Suprapubic skin (tissue), 4 donors: Measurements from ENCODE around the gene ATP2A3.

Experiments
- POLR2A ChIP-seq, 2 donors: fragments of 450-650 bp; IDR thresholded peaks; one replicate each; pipeline ENCODE4 v1.6.1; 2017; ENCODE audit warnings: antibody characterized with exemption in 2 of 2, mild to moderate bottlenecking in 2 of 2, moderate library complexity in 2 of 2
- POLR2AphosphoS5 ChIP-seq, 3 donors: sonication (generic); formaldehyde crosslinking; IDR thresholded peaks; one replicate each; pipeline ENCODE4 v1.6.1; 2017; ENCODE audit warnings: antibody characterized with exemption in 3 of 3
- TF ChIP-seq, protein P1 (sequence below), 2 donors: fragments of 200-600 bp in 1 of 2; fragments of 450-650 bp in 1 of 2; sonication (generic) in 1 of 2; IDR thresholded peaks; one replicate each; pipeline ENCODE4 v1.5.1; 2016 to 2019; ENCODE audit warnings: antibody characterized with exemption in 2 of 2, mild to moderate bottlenecking in 1 of 2, moderate library complexity in 1 of 2

DNA sequence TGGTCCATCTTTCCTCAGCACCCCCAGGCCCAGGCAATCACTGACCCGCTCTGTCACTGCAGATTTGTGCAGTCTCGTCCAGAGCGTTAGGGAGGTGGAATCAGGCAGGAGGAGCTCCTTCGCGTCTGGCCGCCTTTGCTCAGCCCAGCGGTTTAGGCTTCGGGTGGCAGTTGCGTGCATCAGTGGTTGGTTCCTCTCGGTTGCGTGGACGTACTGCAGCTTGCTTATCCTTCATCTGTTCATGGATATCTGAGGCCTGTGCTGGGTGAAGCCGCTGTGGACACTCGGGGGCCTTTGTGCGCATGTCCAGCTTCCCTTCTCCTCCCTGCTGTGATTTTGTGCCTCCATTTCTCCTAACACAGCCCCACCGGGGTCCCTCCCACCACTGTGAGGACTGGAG lies 43.2 kb downstream of the ATP2A3 start:
- TF ChIP-seq, protein P1, sequence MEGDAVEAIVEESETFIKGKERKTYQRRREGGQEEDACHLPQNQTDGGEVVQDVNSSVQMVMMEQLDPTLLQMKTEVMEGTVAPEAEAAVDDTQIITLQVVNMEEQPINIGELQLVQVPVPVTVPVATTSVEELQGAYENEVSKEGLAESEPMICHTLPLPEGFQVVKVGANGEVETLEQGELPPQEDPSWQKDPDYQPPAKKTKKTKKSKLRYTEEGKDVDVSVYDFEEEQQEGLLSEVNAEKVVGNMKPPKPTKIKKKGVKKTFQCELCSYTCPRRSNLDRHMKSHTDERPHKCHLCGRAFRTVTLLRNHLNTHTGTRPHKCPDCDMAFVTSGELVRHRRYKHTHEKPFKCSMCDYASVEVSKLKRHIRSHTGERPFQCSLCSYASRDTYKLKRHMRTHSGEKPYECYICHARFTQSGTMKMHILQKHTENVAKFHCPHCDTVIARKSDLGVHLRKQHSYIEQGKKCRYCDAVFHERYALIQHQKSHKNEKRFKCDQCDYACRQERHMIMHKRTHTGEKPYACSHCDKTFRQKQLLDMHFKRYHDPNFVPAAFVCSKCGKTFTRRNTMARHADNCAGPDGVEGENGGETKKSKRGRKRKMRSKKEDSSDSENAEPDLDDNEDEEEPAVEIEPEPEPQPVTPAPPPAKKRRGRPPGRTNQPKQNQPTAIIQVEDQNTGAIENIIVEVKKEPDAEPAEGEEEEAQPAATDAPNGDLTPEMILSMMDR (IDR thresholded peaks at IDR 0.05): no peak
- TF ChIP-seq POLR2A (IDR thresholded peaks at IDR 0.05) (no peak), POLR2AphosphoS5 (IDR thresholded peaks at IDR 0.05) (no peak)
